Aortic smooth muscle cell (primary cell): ENCODE results near the gene SH3D19. TPM values are rescaled to one million over a fixed set of nuclear protein-coding genes. Genes with fewer than 3 reads are reported as not detected.

Experiments used
- total RNA-seq: library from RNA; depleted of rRNA; stranded (reverse); fragments of >200 nt; gene quantifications from 2 replicates; pipeline ENCODE4 v1.2.3, GENCODE V29; 2014

The SH3D19 gene, protein sequence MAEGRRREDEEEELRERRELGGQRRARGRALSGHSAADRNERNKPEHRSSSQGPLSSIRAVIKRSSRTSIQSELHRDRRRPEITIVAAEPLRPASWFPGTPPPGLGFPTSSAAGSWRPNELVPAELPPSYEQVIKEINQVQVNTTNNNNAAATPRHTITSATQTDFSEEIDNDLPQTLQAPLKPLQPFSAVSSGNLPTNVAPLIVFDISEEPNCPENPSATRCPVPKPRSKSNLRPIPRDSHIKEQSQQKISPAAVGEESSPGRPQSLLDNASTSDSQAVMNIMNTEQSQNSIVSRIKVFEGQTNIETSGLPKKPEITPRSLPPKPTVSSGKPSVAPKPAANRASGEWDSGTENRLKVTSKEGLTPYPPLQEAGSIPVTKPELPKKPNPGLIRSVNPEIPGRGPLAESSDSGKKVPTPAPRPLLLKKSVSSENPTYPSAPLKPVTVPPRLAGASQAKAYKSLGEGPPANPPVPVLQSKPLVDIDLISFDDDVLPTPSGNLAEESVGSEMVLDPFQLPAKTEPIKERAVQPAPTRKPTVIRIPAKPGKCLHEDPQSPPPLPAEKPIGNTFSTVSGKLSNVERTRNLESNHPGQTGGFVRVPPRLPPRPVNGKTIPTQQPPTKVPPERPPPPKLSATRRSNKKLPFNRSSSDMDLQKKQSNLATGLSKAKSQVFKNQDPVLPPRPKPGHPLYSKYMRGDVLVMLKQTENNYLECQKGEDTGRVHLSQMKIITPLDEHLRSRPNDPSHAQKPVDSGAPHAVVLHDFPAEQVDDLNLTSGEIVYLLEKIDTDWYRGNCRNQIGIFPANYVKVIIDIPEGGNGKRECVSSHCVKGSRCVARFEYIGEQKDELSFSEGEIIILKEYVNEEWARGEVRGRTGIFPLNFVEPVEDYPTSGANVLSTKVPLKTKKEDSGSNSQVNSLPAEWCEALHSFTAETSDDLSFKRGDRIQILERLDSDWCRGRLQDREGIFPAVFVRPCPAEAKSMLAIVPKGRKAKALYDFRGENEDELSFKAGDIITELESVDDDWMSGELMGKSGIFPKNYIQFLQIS
- 26.0 and 47.7 TPM in 2 replicates for total RNA-seq

DNA sequence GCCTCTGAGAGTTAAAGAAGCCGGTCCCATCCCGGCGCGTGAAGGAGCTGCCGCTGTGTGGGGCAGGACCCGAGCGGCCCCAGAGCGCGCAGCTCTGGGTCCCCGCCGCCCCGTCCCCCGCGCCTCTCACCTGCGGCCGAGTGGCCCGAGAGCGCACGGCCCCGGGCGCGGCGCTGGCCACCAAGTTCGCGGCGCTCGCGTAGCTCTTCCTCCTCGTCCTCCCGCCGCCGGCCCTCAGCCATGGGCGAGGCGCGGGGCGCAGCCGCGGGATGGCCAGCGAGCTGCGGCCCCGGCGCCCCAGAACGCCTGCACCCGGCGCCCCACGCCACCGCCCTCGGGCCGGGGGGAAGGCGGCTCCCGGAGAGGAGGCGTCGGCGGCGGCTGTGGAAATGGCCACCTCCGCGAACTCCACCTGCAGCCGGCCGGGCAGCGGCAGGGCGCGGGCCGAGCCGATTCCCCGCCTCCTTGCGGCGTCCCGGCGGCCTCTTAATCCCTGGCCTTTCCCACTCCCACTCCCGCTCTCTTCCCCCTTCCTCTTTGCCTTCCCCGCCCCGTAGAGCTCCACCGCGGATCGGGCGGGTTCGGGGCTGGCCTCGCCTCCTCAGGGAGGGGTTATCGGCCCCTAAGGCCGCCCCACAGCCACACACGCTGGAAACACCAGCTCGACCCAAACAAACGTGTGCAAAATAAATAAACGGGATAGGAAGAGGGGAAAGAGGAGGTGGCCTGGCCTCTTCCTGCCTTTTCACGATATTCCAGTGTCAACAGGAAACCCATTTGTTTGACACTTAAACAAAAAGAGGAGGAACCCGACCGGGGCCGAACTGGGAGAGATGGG lies at the start of gene SH3D19:
Gene SH3D19 (minus strand): TSS at position 495 of the 838 bp plus-strand sequence. CDS start 253 bp downstream, at position 242.

DNA sequence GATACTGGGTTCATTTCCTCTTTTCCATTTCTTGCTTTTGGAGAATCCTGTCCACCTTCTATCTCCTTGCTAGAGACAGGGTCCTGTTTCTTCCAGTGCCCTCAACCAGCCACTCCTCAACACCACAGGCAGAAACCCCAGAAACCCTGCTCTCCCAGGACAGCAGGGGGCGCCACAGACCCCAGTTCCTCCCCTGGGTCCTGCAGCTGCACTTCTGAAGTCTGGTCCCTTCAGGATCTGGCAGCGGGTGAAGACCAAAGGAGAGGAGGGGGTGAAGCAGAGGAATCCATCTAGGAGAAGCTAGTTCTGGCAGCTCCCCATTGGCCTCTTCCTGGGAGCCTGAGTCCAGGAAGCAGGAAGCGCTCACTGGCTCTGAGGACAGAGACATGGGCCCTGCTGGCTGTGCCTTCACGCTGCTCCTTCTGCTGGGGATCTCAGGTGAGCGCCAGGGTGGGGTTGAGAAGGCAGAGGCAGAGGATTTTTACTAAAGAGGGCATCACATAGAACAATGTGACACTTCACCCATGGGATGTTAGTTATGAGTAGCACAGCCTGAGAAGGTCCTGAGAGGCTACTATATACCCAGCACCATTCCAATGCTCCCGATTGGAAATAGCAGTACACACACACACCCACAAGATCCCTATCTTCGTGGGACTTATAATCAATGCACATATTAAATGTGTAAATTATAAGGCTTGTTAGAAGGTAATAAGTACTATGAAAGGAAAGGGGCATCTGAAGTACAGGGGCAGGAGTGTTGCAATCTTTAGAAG lies 48.4 kb downstream of the SH3D19 start, which contains the start of gene PRSS48:
Gene PRSS48 (plus strand): TSS at position 375 of the 776 bp plus-strand sequence. CDS start 12 bp downstream, at position 387.

DNA sequence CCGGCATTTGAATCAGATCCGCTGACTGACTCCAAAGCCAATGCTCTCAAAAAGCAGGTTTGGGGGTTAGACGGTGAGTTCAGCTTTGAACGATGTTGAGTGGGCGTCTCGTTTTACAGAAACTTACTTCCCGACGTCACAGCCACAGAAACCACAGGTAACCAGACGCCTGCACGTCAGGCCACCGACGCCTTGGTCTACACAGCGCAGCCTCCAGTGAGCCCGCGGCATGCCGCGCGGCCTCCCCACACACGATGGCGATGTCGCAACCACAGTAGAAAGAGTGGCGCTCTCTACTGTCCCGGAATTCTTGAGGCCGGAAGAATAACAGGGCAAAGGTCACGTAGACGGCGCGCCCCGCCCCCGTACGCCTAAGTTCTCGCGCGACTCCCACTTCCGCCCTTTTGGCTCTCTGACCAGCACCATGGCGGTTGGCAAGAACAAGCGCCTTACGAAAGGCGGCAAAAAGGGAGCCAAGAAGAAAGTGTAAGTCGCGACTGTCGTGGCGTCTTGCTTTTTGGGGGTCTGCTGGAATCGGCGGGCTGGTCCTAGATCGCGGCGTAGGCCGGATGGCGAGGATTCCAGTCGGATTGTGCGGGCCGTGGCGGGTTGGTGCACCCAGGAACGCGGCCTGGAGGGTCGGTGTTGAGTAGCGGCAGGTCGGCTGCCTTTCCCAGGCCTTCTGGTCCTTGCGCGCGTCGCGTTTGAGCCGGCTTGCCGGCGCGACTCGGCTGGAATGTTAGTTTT lies 226.0 kb downstream of the SH3D19 start, which contains the start of gene RPS3A:
Gene RPS3A (plus strand): TSS at position 400 of the 747 bp plus-strand sequence. CDS start 25 bp downstream, at position 425.

Other genes with a start within 250 kb of the SH3D19 start
- 1,896 and 2,084 TPM in 2 replicates for gene RPS3A, start 226.0 kb downstream of the SH3D19 start, total RNA-seq
- not detected in 2 replicates for gene PRSS48, start 48.4 kb downstream of the SH3D19 start, total RNA-seq
- under 0.01 TPM in 1 of 2 replicates, not detected in the other for gene FHIP1A, start 83.6 kb upstream of the SH3D19 start, total RNA-seq